ELR (cell line): Measurements from ENCODE around the gene RASSF4.

Experiments used
- DNase-seq: peaks from one replicate; pipeline ENCODE4 v3.0.0-alpha.2; 2015; ENCODE audit warnings: low read depth

RASSF4 gene

GRCh38 chr10:44927352-44927751, 32.2 kb upstream of the RASSF4 start:
- DNase-seq = no peak

GRCh38 chr10:44928462-44928861, 31.1 kb upstream of the RASSF4 start:
- no peak for DNase-seq

GRCh38 chr10:44929356-44930255, 30.0 kb upstream of the RASSF4 start:
- DNase-seq = no peak

GRCh38 chr10:44930904-44931620, 28.5 kb upstream of the RASSF4 start:
- no peak for DNase-seq

GRCh38 chr10:44931621-44932516, 27.7 kb upstream of the RASSF4 start:
- DNase-seq = no peak

GRCh38 chr10:44932517-44933450, 26.8 kb upstream of the RASSF4 start:
- DNase-seq = peak; percentile 81

GRCh38 chr10:44933451-44934321, 25.9 kb upstream of the RASSF4 start:
- no peak for DNase-seq

GRCh38 chr10:44934416-44935200, 25.0 kb upstream of the RASSF4 start:
- no peak for DNase-seq

GRCh38 chr10:44935201-44935965, 24.2 kb upstream of the RASSF4 start:
- peak; percentile 81 for DNase-seq

GRCh38 chr10:44935966-44936295, 23.7 kb upstream of the RASSF4 start:
- no peak for DNase-seq

GRCh38 chr10:44936314-44936975, 23.2 kb upstream of the RASSF4 start:
- DNase-seq = no peak

GRCh38 chr10:44937196-44938005, 22.2 kb upstream of the RASSF4 start:
- DNase-seq = no peak

- DNase-seq = no peak
Observed at GRCh38 chr10:44938956-44939355, 20.6 kb upstream of the RASSF4 start.

GRCh38 chr10:44939691-44940401, 19.8 kb upstream of the RASSF4 start:
- no peak for DNase-seq

- no peak for DNase-seq
Observed at GRCh38 chr10:44944354-44944753, 15.2 kb upstream of the RASSF4 start.

GRCh38 chr10:44946205-44946604, 13.4 kb upstream of the RASSF4 start:
- peak; percentile 58 for DNase-seq
